Right atrium auricular region (tissue), 2 donors: ENCODE results near the gene GLS. TPM values are rescaled to one million over a fixed set of nuclear protein-coding genes. Genes with fewer than 3 reads are reported as not detected.

Experiments
- DNase-seq: peaks from one replicate; pipeline ENCODE4 v3.0.0-alpha.2; 2019; ENCODE audit warnings: low spot score
- H3K27ac ChIP-seq, 2 donors: fragments of 200-600 bp; sonication (generic); 1 replicate in 1 of 2; 2 replicates in 1 of 2; pipeline ENCODE4 v1.5.1; 2016 to 2019
- H3K27me3 ChIP-seq, 2 donors: fragments of 200-600 bp; sonication (generic); one replicate each; pipeline versions ENCODE4 v1.5.1 to v1.6.0; 2017 to 2019
- H3K36me3 ChIP-seq: fragments of 200-600 bp; sonication (generic); one replicate; pipeline ENCODE4 v1.5.1; 2016
- H3K4me1 ChIP-seq, 2 donors: fragments of 200-600 bp; sonication (generic); one replicate each; pipeline versions ENCODE4 v1.5.1 to v1.6.0; 2017 to 2019
- H3K4me3 ChIP-seq, 2 donors: fragments of 200-600 bp; sonication (generic); 1 replicate in 1 of 2; 2 replicates in 1 of 2; pipeline ENCODE4 v1.5.1; 2017 to 2019; ENCODE audit warnings: mild to moderate bottlenecking in 1 of 2, moderate library complexity in 1 of 2
- H3K9me3 ChIP-seq, 2 donors: fragments of 200-600 bp; sonication (generic); one replicate each; pipeline ENCODE4 v1.5.1; 2019
- total RNA-seq, 2 donors: library from RNA; depleted of rRNA; stranded (reverse); fragments of >200 nt; gene quantifications; one replicate each; pipeline ENCODE4 v1.1.0, GENCODE V29; 2016
- TF ChIP-seq, protein P1 (sequence below), 2 donors: fragments of 200-600 bp; sonication (generic); IDR thresholded peaks; one replicate each; pipeline ENCODE4 v1.5.1; 2019; ENCODE audit warnings: antibody characterized with exemption in 2 of 2

Gene GLS
- total RNA-seq, 2 donors from 2014 or later: 53.7 to 77.2 TPM

DNA sequence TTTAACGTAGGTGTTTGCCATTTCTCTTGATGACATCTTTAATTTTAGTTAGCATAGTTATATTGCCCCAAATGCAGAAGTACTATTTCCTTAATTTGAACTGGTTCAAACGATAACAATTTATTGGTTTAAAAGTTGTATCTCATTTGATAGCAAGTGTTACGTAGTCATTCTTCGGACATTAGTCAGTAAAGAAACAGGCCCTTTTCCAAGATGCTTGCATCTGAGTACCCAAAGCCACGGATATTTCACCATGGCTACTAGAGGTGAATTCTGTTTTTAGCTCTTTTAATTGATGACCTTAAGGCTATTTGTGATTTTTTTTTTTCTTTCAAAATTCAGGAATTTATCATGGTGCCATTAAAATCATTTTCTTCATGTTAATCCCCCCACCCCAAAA, 32.1 kb downstream of the GLS start:
- no peak for DNase-seq
- TF ChIP-seq, protein P1, sequence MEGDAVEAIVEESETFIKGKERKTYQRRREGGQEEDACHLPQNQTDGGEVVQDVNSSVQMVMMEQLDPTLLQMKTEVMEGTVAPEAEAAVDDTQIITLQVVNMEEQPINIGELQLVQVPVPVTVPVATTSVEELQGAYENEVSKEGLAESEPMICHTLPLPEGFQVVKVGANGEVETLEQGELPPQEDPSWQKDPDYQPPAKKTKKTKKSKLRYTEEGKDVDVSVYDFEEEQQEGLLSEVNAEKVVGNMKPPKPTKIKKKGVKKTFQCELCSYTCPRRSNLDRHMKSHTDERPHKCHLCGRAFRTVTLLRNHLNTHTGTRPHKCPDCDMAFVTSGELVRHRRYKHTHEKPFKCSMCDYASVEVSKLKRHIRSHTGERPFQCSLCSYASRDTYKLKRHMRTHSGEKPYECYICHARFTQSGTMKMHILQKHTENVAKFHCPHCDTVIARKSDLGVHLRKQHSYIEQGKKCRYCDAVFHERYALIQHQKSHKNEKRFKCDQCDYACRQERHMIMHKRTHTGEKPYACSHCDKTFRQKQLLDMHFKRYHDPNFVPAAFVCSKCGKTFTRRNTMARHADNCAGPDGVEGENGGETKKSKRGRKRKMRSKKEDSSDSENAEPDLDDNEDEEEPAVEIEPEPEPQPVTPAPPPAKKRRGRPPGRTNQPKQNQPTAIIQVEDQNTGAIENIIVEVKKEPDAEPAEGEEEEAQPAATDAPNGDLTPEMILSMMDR (IDR thresholded peaks at IDR 0.05): no peak
- Histone ChIP-seq H3K27ac (no peak overlapping the region), H3K36me3 (peaks cover 19% of the 10 kb centered on the region), H3K4me3 (no peak overlapping the region), H3K9me3 (no peaks in the 10 kb centered on the region), H3K27me3 (no peaks in the 10 kb centered on the region), H3K4me1 (no peaks in the 10 kb centered on the region)

DNA sequence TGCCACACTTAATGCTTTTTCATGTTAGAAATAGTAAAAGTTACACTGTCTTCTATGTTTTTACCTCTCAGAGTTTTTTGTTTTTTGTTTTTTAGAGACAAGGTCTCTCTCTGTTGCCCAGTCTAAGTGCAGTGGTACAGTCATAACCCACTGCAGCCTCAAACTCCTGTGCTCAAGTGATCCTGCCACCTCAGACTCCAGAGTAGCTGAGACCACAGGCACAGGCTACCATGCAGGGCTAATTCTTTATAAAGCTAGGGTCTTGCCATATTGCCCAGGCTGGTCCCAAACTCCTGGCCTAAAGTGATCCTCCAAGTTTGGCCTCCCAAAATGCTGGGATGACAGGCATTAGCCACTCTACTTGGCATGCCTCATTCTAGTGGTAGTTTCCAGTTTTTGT, 33.1 kb downstream of the GLS start:
- H3K36me3 ChIP-seq: peaks cover 21% of the 10 kb centered on the region
- no peaks in the 10 kb centered on the region for H3K9me3 ChIP-seq
- no peaks in the 10 kb centered on the region for H3K4me1 ChIP-seq
- DNase-seq: no peak
- H3K27me3 ChIP-seq: no peaks in the 10 kb centered on the region
- H3K27ac ChIP-seq: no peak overlapping the region
- no peak overlapping the region for H3K4me3 ChIP-seq
- TF ChIP-seq, protein P1 (IDR thresholded peaks at IDR 0.05): no peak

DNA sequence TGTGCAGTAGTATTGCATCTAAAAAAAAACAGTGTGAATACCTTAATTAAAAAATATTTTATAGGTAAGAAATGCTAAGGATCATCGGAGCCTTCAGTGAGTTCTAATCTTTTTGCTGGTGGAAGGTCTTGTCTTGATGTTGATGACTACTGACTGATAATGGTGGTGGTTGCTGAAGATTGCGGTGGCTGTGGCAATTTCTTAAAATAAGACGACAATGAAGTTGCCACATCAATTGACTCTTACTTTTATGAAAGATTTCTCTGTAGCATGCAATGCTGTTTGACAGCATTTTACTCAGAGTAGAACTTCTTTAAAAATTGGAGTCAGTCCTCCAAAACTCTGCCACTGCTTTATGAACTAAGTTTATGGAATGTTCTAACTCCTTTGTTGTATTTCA, 36.2 kb downstream of the GLS start:
- no peak overlapping the region for H3K27ac ChIP-seq
- H3K4me1 ChIP-seq: peaks cover 0 to 4% of the 10 kb centered on the region in 2 donors
- TF ChIP-seq, protein P1 (IDR thresholded peaks at IDR 0.05): no peak
- DNase-seq: no peak
- no peaks in the 10 kb centered on the region for H3K9me3 ChIP-seq
- H3K27me3 ChIP-seq: no peaks in the 10 kb centered on the region
- peaks cover 41% of the 10 kb centered on the region for H3K36me3 ChIP-seq
- no peak overlapping the region for H3K4me3 ChIP-seq

DNA sequence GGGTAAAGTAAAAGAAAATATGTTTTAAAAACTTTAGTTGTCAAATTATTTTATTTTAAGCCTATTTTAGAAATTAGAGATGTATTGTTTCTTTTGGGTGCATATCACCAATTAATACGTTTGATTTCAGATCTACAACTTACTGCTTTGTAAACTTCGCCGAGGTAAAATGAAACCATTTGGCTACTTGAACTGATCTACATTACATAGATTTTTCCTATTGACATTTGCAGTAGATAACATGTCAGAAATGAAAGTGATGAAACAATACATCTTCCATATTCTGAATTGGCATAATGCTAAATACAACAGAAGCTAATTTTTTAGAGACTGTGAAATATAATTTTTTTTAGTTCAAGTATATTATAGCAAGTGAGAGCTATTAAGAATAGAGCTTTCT, 39.5 kb downstream of the GLS start:
- no peak for DNase-seq
- Histone ChIP-seq H3K27me3 (no peaks in the 10 kb centered on the region), H3K4me1 (peaks cover 0 to 4% of the 10 kb centered on the region in 2 donors), H3K36me3 (peaks cover 38% of the 10 kb centered on the region), H3K9me3 (no peaks in the 10 kb centered on the region), H3K4me3 (no peak overlapping the region), H3K27ac (no peak overlapping the region)
- TF ChIP-seq, protein P1 (IDR thresholded peaks at IDR 0.05): no peak

DNA sequence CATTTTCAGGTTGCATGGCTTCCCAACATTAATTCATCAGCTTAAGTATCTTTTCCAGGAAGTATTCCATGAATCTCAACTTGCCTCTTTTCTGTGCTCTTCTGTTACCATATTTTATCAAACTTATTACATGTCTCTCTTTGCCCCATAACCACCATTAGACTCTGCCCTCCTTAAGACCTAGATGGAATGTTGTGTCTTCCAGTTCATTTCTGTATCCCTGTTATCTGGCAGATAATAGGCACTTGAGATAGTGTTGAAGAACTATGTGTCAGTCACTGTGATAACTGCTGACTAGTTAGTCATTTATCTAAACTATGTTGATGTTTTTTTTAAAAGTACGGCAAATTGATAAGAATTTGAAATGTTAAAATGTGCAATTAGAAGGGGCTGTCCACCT, 41.8 kb downstream of the GLS start:
- H3K27ac ChIP-seq: peak overlapping the region in 1 of 2 donors; percentile 67
- peaks cover 40% of the 10 kb centered on the region for H3K36me3 ChIP-seq
- TF ChIP-seq, protein P1 (IDR thresholded peaks at IDR 0.05): no peak
- H3K27me3 ChIP-seq: no peaks in the 10 kb centered on the region
- no peak for DNase-seq
- peaks cover 0 to 4% of the 10 kb centered on the region in 2 donors for H3K4me1 ChIP-seq
- H3K4me3 ChIP-seq: no peak overlapping the region
- no peaks in the 10 kb centered on the region for H3K9me3 ChIP-seq

DNA sequence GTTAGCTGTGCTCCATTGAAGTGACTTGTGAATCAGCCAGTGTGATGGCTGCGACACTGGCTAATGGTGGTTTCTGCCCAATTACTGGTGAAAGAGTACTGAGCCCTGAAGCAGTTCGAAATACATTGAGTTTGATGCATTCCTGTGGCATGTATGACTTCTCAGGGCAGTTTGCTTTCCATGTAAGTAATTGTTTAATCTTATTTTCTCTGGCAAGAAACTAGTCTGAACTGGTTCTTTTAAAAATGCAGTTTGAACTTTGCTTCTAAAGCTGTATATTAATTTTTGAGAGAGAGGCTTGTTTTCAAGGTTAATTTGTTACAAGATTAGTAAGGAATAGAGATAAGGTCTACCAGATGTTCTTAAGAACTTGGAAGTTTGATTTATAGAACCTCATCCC, 46.7 kb downstream of the GLS start:
- DNase-seq: no peak
- no peak overlapping the region for H3K27ac ChIP-seq
- peaks cover 38% of the 10 kb centered on the region for H3K36me3 ChIP-seq
- no peaks in the 10 kb centered on the region for H3K9me3 ChIP-seq
- TF ChIP-seq, protein P1 (IDR thresholded peaks at IDR 0.05): no peak
- H3K4me3 ChIP-seq: no peak overlapping the region
- no peaks in the 10 kb centered on the region for H3K4me1 ChIP-seq
- no peaks in the 10 kb centered on the region for H3K27me3 ChIP-seq
